ENCODE measurements around the gene ADGRB2. TPM values are rescaled to one million over a fixed set of nuclear protein-coding genes. Genes with fewer than 3 reads are reported as not detected.

ADGRB2 gene
- total RNA-seq, 1 experiment from 2014 or later, result 1.5 TPM

- no peak for DNase-seq (ENCODE audit: unreplicated experiment)
- H3K4me3 Mint-ChIP-seq (ENCODE audit: unreplicated experiment), result no peak overlapping the region
- intact Hi-C loops (cut with micrococcal nuclease), result no loop called here
- POLR2A ChIA-PET, result no interaction called here
- CTCF ChIA-PET, result no interaction called here
- no peak overlapping the region for H3K27ac Mint-ChIP-seq (ENCODE audit: low read depth, unreplicated experiment)
- BruUV-seq (replicated peaks), result no TSS peak
- H3K27me3 Mint-ChIP-seq (ENCODE audit: insufficient read depth, unreplicated experiment), result no peaks in the 10 kb centered on the region
- TF ChIP-seq, protein P1, sequence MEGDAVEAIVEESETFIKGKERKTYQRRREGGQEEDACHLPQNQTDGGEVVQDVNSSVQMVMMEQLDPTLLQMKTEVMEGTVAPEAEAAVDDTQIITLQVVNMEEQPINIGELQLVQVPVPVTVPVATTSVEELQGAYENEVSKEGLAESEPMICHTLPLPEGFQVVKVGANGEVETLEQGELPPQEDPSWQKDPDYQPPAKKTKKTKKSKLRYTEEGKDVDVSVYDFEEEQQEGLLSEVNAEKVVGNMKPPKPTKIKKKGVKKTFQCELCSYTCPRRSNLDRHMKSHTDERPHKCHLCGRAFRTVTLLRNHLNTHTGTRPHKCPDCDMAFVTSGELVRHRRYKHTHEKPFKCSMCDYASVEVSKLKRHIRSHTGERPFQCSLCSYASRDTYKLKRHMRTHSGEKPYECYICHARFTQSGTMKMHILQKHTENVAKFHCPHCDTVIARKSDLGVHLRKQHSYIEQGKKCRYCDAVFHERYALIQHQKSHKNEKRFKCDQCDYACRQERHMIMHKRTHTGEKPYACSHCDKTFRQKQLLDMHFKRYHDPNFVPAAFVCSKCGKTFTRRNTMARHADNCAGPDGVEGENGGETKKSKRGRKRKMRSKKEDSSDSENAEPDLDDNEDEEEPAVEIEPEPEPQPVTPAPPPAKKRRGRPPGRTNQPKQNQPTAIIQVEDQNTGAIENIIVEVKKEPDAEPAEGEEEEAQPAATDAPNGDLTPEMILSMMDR (IDR thresholded peaks at IDR 0.05; ENCODE audit: unreplicated experiment), result no peak
- no peaks in the 10 kb centered on the region for H3K36me3 Mint-ChIP-seq (ENCODE audit: insufficient read depth, unreplicated experiment)
- H3K9me3 Mint-ChIP-seq (ENCODE audit: unreplicated experiment), result no peaks in the 10 kb centered on the region
- H3K4me1 Mint-ChIP-seq (ENCODE audit: insufficient read depth, unreplicated experiment), result peaks cover 63% of the 10 kb centered on the region
These were observed 57.6 kb downstream of the ADGRB2 start for GRCh38 chr1:31706384-31707058.

- ChIA-PET CTCF (interaction anchor here (0.7 to 1.4 kb wide), 3 partner anchors 11 to 41 kb away, joined by 3 to 5 read pairs (median 5); no protein-coding TSS in a partner anchor), POLR2A (interaction anchor here (0.9 to 4.7 kb wide), 5 partner anchors 8 to 299 kb away, joined by 3 to 32 read pairs (median 4); partner anchors contain the start of gene PEF1)
- Mint-ChIP-seq H3K9me3 (ENCODE audit: unreplicated experiment) (no peaks in the 10 kb centered on the region), H3K27me3 (ENCODE audit: insufficient read depth, unreplicated experiment) (no peaks in the 10 kb centered on the region), H3K4me3 (ENCODE audit: unreplicated experiment) (no peak overlapping the region), H3K4me1 (ENCODE audit: insufficient read depth, unreplicated experiment) (peaks cover 75% of the 10 kb centered on the region), H3K36me3 (ENCODE audit: insufficient read depth, unreplicated experiment) (no peaks in the 10 kb centered on the region), H3K27ac (ENCODE audit: low read depth, unreplicated experiment) (peak overlapping the region; percentile 55)
- BruUV-seq (replicated peaks), result no TSS peak
- DNase-seq (ENCODE audit: unreplicated experiment), result peak; percentile 66
- TF ChIP-seq, protein P1 (IDR thresholded peaks at IDR 0.05; ENCODE audit: unreplicated experiment), result peak; percentile 25
- intact Hi-C loops (cut with micrococcal nuclease), result loop anchor here (1.0 kb wide), 2 partner anchors 41 to 66 kb away; no protein-coding TSS in a partner anchor
These were observed 58.9 kb downstream of the ADGRB2 start for GRCh38 chr1:31705080-31705866.

DNA sequence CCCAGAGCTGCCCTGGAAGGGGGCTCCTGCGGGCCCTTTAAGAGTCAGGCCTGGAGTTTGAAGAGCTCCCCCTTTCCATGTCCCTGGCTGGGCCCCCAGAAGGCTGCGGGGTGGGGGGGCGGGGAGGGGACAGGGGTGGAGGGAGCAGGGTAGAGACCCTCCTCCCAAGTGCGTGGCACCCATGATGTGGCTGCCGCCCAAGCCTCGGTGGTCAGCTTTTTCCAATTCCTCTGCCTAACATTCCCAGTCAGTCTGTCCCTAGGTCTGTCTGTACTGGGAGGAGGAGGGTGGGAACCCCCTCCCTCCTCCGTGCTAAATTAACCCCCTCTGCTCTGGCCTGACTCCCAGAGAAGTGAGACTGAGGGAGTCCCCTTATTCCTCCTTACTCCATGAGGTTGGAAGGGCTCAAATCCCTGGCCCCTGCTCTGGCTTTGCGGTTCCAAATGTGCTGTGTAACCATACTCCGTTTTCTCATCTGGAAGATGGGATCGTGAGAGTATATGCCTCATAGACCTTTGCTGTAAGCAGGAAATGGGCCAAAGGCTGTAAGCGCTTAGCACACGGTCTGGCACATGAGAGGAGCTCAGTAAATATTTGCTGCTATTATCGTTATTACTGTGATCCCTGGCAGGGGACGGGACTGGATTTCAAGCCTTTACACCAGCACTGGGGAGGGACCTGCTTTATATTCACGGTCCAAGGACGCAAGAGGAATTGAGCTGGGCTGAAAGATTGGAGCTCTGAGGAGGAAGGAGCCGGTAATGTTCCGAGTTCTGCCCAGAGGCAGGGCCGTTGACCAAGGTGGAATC lies 59.7 kb downstream of the ADGRB2 start:
- H3K4me1 Mint-ChIP-seq (ENCODE audit: insufficient read depth, unreplicated experiment), result peaks cover 83% of the 10 kb centered on the region
- H3K27ac Mint-ChIP-seq (ENCODE audit: low read depth, unreplicated experiment), result peak overlapping the region; percentile 55
- POLR2A ChIA-PET, result interaction anchor here (0.5 to 4.7 kb wide), 8 partner anchors 8 to 300 kb away, joined by 3 to 32 read pairs (median 4); partner anchors contain the start of gene PEF1
- intact Hi-C loops (cut with micrococcal nuclease), result loop anchor here (1.0 kb wide), 2 partner anchors 40 to 65 kb away; no protein-coding TSS in a partner anchor
- BruUV-seq (replicated peaks), result no TSS peak
- H3K36me3 Mint-ChIP-seq (ENCODE audit: insufficient read depth, unreplicated experiment), result no peaks in the 10 kb centered on the region
- no peaks in the 10 kb centered on the region for H3K27me3 Mint-ChIP-seq (ENCODE audit: insufficient read depth, unreplicated experiment)
- peak overlapping the region; percentile 75 for H3K4me3 Mint-ChIP-seq (ENCODE audit: unreplicated experiment)
- DNase-seq (ENCODE audit: unreplicated experiment), result peak; percentile 43
- CTCF ChIA-PET, result interaction anchor here (0.7 to 1.4 kb wide), 3 partner anchors 12 to 42 kb away, joined by 3 to 5 read pairs (median 4); no protein-coding TSS in a partner anchor
- H3K9me3 Mint-ChIP-seq (ENCODE audit: unreplicated experiment), result no peaks in the 10 kb centered on the region
- TF ChIP-seq, protein P1 (IDR thresholded peaks at IDR 0.05; ENCODE audit: unreplicated experiment), result no peak
